Measurements from ENCODE around the gene FFAR1.

FFAR1 gene

DNA sequence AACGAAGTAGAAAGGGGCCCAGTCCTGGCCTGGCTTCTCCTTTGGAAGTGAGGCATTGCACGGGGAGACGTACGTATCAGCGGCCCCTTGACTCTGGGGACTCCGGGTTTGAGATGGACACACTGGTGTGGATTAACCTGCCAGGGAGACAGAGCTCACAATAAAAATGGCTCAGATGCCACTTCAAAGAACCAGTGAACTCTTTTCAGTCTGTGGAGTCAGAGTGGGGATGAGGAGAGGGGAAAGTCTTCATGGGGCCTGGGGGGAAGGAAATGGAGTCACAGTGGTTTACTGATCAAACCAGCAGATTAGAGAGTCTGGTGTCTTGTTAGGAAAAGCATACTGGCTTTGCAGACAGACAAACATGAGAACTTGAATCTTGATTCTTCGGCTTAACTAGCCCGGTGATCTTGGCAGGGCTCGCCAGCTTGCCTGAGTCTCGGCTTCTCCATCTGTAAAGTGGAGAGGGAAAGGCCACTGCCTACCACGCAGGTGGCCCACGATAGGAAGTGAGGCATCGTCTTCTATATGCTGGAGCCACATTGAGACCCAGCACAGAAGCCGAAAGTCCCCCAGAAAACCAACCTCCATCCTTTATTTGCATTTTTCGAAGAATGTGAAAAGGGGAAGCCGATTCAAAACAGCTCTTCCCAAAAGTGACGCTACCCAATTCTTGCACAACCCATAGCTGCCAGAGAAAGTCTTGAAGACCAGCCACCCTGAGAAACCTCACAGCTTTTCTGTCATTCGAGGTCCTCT, at the start of gene FFAR1:
TSS of gene FFAR1 (plus strand) at position 732 of the 759 bp plus-strand sequence. CDS start 3,650 bp downstream, outside the sequence.
- Mint-ChIP-seq H3K36me3 (ENCODE audit: low read depth) (peaks cover 5% of the 10 kb centered on the region), H3K4me3 (peak within 1 kb of the TSS; percentile 74), H3K27me3 (peaks cover under 1% of the 10 kb centered on the region), H3K27ac (peak within 1 kb of the TSS; percentile 98), H3K9me3 (no peaks in the 10 kb centered on the region), H3K4me1 (peaks cover 44% of the 10 kb centered on the region)
- ATAC-seq, result peak; percentile 72
- peak; percentile 61 for DNase-seq

- no peak overlapping the region for H3K4me3 Mint-ChIP-seq
- no peaks in the 10 kb centered on the region for H3K9me3 Mint-ChIP-seq
- H3K27me3 Mint-ChIP-seq, result no peaks in the 10 kb centered on the region
- no peaks in the 10 kb centered on the region for H3K4me1 Mint-ChIP-seq
- H3K27ac Mint-ChIP-seq, result no peak overlapping the region
- DNase-seq (no peak), ATAC-seq (no peak)
- no peaks in the 10 kb centered on the region for H3K36me3 Mint-ChIP-seq (ENCODE audit: low read depth)
Measured at GRCh38 chr19:35297922-35298321, 49.8 kb upstream of the FFAR1 start.

DNA sequence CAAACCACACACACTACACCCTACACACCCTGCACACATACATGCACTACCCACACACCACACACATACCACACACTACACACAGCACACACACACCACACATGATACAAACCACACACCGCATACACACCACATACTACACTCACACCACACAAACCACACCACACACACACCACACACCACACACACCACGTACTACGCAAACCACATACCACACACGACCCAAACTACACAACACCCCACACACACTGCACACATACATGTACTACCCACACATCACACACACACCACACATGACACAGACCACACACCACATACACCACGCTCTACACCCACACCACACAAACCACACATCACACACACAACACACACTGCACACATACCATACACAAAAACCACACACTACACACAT, 49.1 kb upstream of the FFAR1 start:
- Mint-ChIP-seq H3K9me3 (no peaks in the 10 kb centered on the region), H3K27me3 (no peaks in the 10 kb centered on the region), H3K4me1 (no peaks in the 10 kb centered on the region), H3K36me3 (ENCODE audit: low read depth) (no peaks in the 10 kb centered on the region), H3K4me3 (no peak overlapping the region), H3K27ac (no peak overlapping the region)
- no peak for DNase-seq
- no peak for ATAC-seq

GRCh38 chr19:35299523-35300338, 48.0 kb upstream of the FFAR1 start:
- Mint-ChIP-seq H3K4me3 (no peak overlapping the region), H3K9me3 (no peaks in the 10 kb centered on the region), H3K4me1 (no peaks in the 10 kb centered on the region), H3K36me3 (ENCODE audit: low read depth) (no peaks in the 10 kb centered on the region), H3K27me3 (no peaks in the 10 kb centered on the region), H3K27ac (no peak overlapping the region)
- ATAC-seq (no peak), DNase-seq (peak; percentile 20)

- no peak overlapping the region for H3K27ac Mint-ChIP-seq
- no peaks in the 10 kb centered on the region for H3K36me3 Mint-ChIP-seq (ENCODE audit: low read depth)
- no peaks in the 10 kb centered on the region for H3K27me3 Mint-ChIP-seq
- no peak overlapping the region for H3K4me3 Mint-ChIP-seq
- DNase-seq (no peak), ATAC-seq (no peak)
- H3K9me3 Mint-ChIP-seq, result no peaks in the 10 kb centered on the region
- H3K4me1 Mint-ChIP-seq, result no peaks in the 10 kb centered on the region
Measured at GRCh38 chr19:35300339-35300649, 47.4 kb upstream of the FFAR1 start.

DNA sequence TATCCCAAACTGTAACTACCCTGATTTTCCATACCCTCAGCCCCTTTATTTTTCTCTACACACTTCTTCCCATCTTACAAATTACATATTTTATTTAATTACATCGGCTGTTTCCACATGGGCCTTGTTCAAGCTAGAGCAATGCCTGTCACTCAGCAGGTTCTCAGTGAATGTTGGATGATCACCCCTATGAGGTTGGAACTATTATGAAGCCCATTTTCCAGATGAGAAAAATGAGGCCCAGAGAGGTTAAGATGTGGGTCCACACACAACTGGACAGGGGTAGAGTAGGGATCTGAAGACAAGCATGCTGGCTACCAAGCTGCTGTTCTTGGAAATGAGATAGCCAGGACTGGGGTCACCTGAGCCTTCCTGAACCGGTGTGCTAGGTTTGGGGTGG, 45.7 kb upstream of the FFAR1 start:
- Mint-ChIP-seq H3K4me3 (no peak overlapping the region), H3K4me1 (no peaks in the 10 kb centered on the region), H3K27ac (no peak overlapping the region), H3K9me3 (no peaks in the 10 kb centered on the region), H3K36me3 (ENCODE audit: low read depth) (no peaks in the 10 kb centered on the region), H3K27me3 (no peaks in the 10 kb centered on the region)
- ATAC-seq, result no peak
- no peak for DNase-seq

GRCh38 chr19:35302446-35302845, 45.3 kb upstream of the FFAR1 start:
- H3K36me3 Mint-ChIP-seq (ENCODE audit: low read depth), result no peaks in the 10 kb centered on the region
- no peak overlapping the region for H3K27ac Mint-ChIP-seq
- ATAC-seq, result no peak
- DNase-seq, result no peak
- H3K4me1 Mint-ChIP-seq, result no peaks in the 10 kb centered on the region
- no peaks in the 10 kb centered on the region for H3K27me3 Mint-ChIP-seq
- H3K9me3 Mint-ChIP-seq, result no peaks in the 10 kb centered on the region
- H3K4me3 Mint-ChIP-seq, result no peak overlapping the region

- no peak overlapping the region for H3K4me3 Mint-ChIP-seq
- H3K36me3 Mint-ChIP-seq (ENCODE audit: low read depth), result no peaks in the 10 kb centered on the region
- ATAC-seq (no peak), DNase-seq (no peak)
- no peaks in the 10 kb centered on the region for H3K4me1 Mint-ChIP-seq
- H3K27ac Mint-ChIP-seq, result no peak overlapping the region
- no peaks in the 10 kb centered on the region for H3K9me3 Mint-ChIP-seq
- no peaks in the 10 kb centered on the region for H3K27me3 Mint-ChIP-seq
Measured at GRCh38 chr19:35303357-35303915, 44.3 kb upstream of the FFAR1 start.

DNA sequence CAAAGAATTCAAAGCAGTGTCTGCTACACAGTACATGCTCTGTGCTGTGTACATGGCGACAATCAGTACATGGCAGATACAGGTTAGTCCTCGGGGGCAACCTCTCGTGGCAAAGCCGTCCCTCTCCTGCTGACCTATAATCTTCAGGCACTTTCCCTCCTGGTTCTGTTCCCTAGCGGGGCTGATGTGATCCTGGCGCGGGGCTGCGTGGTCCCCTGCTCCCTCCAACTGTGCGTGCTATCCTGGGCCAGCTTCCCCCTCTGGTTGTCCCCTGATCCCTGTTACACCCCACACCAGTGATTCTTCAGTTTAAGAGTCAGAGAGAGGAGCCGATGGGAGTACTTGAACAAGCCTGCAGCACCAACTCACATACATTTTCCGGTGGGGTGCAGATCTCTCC, 43.7 kb upstream of the FFAR1 start:
- Mint-ChIP-seq H3K27ac (no peak overlapping the region), H3K36me3 (ENCODE audit: low read depth) (no peaks in the 10 kb centered on the region), H3K9me3 (no peaks in the 10 kb centered on the region), H3K4me1 (no peaks in the 10 kb centered on the region), H3K4me3 (no peak overlapping the region), H3K27me3 (no peaks in the 10 kb centered on the region)
- ATAC-seq (no peak), DNase-seq (no peak)

DNA sequence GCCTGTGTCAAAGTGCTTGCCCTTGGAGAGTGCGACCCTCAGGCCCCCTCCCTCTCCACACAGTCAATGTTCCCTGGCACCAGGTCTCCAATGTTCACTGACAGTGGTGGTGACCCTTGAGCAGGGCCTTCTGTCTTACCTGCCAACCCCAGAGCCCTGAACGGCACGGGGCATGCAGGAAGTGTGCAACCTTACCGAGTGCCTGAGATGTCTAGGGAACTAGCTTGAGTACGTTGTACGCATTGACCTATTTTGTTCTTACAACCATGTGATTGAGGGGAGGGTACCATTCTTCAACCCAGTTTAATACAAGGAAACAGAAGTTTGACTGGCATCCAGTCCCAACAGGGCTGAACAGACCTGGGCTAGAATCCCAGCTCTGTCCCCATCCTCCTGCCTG, 42.5 kb upstream of the FFAR1 start:
- ATAC-seq (no peak), DNase-seq (no peak)
- no peaks in the 10 kb centered on the region for H3K27me3 Mint-ChIP-seq
- no peak overlapping the region for H3K27ac Mint-ChIP-seq
- no peak overlapping the region for H3K4me3 Mint-ChIP-seq
- no peaks in the 10 kb centered on the region for H3K36me3 Mint-ChIP-seq (ENCODE audit: low read depth)
- no peaks in the 10 kb centered on the region for H3K9me3 Mint-ChIP-seq
- peaks cover under 1% of the 10 kb centered on the region for H3K4me1 Mint-ChIP-seq

GRCh38 chr19:35306473-35307246, 41.0 kb upstream of the FFAR1 start:
- Mint-ChIP-seq H3K4me1 (peaks cover 4% of the 10 kb centered on the region), H3K36me3 (ENCODE audit: low read depth) (no peaks in the 10 kb centered on the region), H3K9me3 (no peaks in the 10 kb centered on the region), H3K27ac (no peak overlapping the region), H3K27me3 (no peaks in the 10 kb centered on the region), H3K4me3 (no peak overlapping the region)
- no peak for DNase-seq
- ATAC-seq, result peak; percentile 49

GRCh38 chr19:35307931-35308330, 39.8 kb upstream of the FFAR1 start:
- Mint-ChIP-seq H3K36me3 (ENCODE audit: low read depth) (no peaks in the 10 kb centered on the region), H3K9me3 (no peaks in the 10 kb centered on the region), H3K4me3 (no peak overlapping the region), H3K27me3 (no peaks in the 10 kb centered on the region), H3K27ac (no peak overlapping the region), H3K4me1 (peaks cover 4% of the 10 kb centered on the region)
- ATAC-seq (no peak), DNase-seq (no peak)

- ATAC-seq (no peak), DNase-seq (no peak)
- Mint-ChIP-seq H3K27ac (no peak overlapping the region), H3K9me3 (no peaks in the 10 kb centered on the region), H3K27me3 (no peaks in the 10 kb centered on the region), H3K36me3 (ENCODE audit: low read depth) (no peaks in the 10 kb centered on the region), H3K4me3 (no peak overlapping the region), H3K4me1 (peaks cover 4% of the 10 kb centered on the region)
Measured at GRCh38 chr19:35308910-35309309, 38.8 kb upstream of the FFAR1 start.

DNA sequence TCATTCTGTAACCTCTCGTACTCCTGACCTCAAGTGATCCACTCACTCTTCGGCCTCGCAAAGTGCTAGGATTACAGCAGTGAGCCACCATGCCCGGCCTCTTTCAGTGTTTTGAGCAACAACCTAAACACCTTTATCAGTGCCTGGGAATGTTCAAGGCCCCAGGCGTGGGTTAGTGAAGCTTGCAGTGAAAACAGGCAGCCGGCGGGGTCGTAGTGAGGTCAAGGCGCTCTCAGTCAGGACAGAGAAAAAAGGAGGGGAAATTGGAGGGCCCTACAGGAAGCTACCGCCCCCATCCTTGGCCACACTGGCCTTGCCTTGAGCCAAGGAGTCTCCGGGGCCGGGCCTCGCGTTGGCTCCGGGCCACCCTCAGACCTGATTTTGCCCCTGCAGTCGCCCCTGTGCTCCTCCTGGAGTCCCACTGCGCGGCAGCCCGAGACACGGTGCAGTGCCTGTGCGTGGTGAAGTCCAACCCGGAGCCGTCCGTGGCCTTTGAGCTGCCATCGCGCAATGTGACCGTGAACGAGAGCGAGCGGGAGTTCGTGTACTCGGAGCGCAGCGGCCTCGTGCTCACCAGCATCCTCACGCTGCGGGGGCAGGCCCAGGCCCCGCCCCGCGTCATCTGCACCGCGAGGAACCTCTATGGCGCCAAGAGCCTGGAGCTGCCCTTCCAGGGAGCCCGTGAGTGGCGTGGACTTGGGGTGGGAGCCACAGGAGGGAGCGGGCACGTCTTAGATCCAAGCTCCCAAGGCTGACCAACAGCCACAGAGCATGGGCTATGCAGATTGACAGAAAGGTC, 38.0 kb upstream of the FFAR1 start:
- no peak overlapping the region for H3K4me3 Mint-ChIP-seq
- no peaks in the 10 kb centered on the region for H3K9me3 Mint-ChIP-seq
- H3K36me3 Mint-ChIP-seq (ENCODE audit: low read depth), result no peaks in the 10 kb centered on the region
- ATAC-seq, result no peak
- no peak for DNase-seq
- peaks cover 4% of the 10 kb centered on the region for H3K4me1 Mint-ChIP-seq
- no peaks in the 10 kb centered on the region for H3K27me3 Mint-ChIP-seq
- H3K27ac Mint-ChIP-seq, result no peak overlapping the region

All from activated naive CD8-positive, alpha-beta T cell treated with anti-CD3 and anti-CD28 coated beads, Interleukin-2, amount 50 U/mL, for 24 hours (primary cell).